T-helper 1 cell treated with Interleukin-12 subunit alpha and Interleukin-12 subunit beta and Interleukin-4 antibody, amounts not matched to agents 30 ng/mL and 1 ng/mL, for 36 hours (primary cell): ENCODE measurements around the gene KLHL1. TPM values are rescaled to one million over a fixed set of nuclear protein-coding genes. Genes with fewer than 3 reads are reported as not detected.
"Not testable (repeated sequence)": the region's sequence is repeated elsewhere in the genome, so short reads cannot be mapped to it uniquely, and the experiment has no call there.

Source experiments
- intact Hi-C: fragments of 100-400 bp; cut with micrococcal nuclease; formaldehyde crosslinking; loops from one replicate; pipeline ENCODE4 v1.15.1; 2024
- total RNA-seq: library from RNA; stranded (reverse); gene quantifications from 2 replicates; pipeline ENCODE4 v1.2.3, GENCODE V29; 2022

Gene KLHL1, protein sequence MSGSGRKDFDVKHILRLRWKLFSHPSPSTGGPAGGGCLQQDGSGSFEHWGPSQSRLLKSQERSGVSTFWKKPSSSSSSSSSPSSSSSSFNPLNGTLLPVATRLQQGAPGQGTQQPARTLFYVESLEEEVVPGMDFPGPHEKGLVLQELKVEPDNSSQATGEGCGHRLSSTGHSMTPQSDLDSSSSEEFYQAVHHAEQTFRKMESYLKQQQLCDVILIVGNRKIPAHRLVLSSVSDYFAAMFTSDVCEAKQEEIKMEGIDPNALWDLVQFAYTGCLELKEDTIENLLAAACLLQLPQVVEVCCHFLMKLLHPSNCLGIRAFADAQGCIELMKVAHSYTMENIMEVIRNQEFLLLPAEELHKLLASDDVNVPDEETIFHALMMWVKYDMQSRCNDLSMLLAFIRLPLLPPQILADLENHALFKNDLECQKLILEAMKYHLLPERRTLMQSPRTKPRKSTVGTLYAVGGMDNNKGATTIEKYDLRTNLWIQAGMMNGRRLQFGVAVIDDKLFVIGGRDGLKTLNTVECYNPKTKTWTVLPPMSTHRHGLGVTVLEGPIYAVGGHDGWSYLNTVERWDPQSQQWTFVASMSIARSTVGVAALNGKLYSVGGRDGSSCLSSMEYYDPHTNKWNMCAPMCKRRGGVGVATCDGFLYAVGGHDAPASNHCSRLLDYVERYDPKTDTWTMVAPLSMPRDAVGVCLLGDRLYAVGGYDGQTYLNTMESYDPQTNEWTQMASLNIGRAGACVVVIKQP
- total RNA-seq = not detected in 2 replicates

DNA sequence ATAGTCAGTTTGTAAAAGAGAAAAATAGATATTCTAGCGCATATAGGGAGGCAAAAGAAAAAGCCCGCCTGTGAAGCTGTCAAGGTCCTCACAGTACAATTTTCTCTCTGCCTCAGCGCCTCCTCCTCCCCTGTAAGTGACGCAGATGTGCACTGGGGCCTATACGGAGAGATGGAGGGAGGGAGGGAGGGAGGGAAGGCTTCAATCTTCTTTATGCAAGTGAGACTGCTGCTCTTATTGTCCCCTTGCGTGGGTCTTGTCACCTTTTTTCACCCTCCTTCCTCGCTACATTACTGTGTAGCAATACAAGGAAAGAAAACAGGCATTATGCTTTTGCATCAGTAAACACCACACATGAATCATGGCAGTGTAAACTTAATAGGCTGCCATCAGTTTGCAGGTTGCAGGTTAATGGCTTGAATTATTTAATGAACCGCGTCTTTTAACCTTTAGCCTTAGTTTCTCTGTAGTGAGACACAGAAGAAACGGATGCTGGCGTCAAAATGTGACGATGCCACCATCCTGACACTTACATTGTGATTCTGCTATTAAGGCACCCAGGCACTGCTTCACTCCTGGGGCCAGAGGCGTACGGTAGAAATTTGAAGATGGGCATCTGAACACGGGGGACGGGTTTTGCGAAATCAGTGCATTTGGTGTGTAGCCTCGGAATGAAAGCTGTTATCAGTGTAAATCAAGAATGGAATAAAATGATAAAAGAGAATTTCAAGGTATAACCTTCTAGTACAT is at the start of gene KLHL1:
Gene KLHL1, minus strand, starts transcription at position 97 of the 750 bp plus-strand sequence. CDS start 753 bp downstream, outside the sequence.
- intact Hi-C loops = no loop called here

DNA sequence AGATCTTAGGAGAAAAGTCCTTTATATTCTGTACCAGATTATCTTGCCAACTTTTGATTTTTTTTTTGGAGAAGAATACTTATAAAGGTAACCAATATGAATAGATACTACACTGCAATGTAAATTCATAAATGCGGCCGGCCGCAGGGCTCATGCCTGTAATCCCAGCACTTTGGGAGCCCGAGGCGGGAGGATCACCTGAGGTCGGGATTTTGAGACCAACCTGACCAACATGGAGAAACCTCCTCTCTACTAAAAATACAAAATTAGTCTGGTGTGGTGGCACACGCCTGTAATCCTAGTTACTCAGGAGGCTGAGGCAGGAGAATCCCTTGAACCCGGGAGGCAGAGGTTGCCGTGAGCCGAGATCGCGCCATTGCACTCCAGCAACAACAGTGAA is 34.4 kb upstream of the KLHL1 start:
- intact Hi-C loops = not testable (repeated sequence)

DNA sequence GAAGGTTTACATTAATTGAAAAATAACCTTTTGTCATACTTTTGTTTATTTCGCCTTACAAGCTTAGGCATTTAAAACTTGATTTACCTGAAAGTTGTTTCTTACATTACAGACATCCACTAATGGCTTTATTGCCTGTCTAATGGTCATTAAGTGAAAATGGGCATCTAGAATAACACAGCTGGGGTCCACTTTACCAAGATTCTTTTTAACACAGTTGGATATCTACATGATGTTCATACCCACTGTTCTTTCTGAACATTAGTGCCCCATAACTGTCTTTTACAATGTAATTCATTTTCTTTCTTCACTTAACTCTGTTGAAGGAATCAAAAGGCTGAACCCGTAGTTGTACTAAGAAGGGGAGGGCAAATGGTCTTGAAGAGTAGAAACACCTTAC is 19.8 kb upstream of the KLHL1 start:
- intact Hi-C loops = no loop called here

DNA sequence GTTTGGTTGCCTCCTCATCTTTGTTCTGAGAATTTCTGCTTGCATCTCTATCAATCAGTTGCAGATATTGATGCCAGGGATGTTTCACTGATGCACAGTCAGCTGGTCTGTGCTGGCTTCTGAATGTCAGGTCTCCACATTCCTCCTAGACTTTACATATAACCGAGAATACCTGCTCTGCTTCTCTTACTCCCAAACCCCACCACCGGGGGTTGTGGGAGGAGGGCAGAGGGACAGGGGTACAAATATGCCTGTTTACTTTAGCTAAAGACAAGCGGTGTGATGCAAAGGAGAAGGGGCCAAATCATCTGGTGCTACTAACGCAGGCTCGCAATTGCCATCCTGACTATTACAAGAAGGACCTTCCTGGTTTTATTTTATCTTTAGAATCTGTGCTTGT is 17.4 kb upstream of the KLHL1 start:
- intact Hi-C loops = no loop called here

DNA sequence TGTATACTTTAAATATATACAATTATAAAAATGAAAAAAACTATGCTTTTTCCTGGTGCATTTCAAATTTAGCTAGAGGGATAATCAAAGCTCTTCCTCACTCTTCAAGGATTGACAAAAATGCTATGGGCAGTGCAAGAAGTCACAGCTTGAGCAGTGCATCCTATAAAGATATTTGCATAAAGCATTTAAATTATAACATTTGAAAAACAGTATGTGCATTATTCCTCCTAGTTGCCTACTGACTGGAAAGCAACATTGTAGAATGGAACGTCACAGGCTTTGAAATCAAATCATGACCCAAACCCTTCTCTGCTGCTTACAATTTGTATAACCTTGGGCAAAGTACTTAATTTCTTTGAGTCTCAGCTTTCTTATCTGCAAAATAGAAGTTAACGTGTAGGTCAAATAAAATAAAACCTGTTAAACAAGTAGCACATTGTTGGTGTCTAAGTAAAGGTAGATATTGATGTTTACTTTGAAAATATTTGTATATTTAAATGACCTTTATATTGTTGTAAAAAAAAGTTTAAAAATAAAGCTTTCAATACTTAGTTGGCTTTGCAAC is 9.2 kb upstream of the KLHL1 start:
- intact Hi-C loops = no loop called here

DNA sequence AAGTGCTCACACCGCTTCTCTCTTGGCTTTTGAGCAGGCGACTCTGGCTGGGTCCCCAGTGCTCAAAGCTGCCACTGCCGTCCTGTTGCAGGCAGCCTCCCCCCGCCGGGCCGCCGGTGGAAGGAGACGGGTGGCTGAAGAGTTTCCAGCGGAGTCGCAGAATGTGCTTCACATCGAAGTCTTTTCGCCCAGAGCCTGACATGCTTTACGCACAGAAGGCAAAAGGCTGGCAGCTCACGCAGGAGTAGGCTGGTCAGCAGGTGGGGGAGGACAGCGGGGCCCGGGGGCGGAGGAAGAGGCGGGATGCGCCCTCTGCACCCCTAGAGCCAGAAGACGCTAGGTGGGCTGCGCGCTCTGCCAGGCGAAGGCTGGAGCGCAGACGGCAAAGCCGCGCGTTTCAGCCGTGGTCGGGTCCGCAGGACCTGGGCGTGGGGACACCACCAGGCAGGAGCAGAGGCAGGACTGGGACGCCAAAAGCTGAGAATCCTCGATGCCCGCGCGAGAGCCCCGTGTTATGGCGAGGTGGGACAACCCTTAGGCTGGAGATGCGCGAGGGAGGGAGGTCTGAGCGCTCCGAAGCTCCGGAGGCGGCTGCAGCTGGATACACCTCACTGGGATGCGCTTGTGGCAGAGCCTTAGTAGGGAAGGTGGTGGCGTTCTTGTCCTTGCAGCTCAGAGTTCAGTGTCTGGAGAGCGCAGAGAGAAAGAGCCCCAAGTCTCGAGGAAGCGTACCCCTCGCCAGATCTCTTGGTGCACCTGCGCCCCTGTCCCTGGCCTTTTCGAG is 562 bp downstream of the KLHL1 start, which contains the start of gene ATXN8OS:
Gene ATXN8OS, plus strand, starts transcription at position 329 of the 784 bp plus-strand sequence.
- intact Hi-C loops = no loop called here

DNA sequence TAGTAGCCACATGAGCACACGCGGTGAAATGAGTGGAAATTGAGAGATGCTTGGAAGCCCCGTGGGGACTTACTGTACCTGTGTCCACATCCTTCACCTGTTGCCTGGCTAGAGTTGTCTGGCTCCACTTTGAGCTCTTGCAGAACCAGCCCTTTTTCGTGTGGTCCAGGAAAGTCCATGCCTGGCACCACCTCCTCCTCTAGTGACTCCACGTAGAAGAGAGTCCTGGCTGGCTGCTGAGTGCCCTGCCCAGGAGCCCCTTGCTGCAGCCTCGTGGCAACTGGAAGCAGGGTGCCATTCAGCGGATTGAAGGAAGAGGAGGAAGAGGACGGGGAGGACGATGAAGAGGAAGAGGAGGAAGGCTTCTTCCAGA is 1.1 kb downstream of the KLHL1 start:
- intact Hi-C loops = no loop called here

DNA sequence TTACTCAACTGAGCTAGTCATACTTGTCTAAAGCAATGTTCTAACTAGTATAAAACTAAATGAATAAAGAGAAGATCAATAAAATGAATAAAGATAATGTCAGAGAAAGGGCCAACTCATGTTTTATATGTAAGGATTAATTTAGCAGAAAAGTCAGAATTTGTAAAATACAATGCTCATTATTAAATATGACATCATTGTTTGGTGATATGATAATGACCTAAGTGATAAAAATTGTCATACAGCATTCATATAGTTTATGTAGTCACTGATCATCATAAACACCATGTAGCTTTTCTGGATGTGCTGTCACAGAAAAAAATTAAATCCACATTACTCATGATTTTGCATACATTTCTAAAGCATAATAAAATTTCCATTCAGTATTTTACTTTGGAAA is 3.8 kb downstream of the KLHL1 start:
- intact Hi-C loops = no loop called here

DNA sequence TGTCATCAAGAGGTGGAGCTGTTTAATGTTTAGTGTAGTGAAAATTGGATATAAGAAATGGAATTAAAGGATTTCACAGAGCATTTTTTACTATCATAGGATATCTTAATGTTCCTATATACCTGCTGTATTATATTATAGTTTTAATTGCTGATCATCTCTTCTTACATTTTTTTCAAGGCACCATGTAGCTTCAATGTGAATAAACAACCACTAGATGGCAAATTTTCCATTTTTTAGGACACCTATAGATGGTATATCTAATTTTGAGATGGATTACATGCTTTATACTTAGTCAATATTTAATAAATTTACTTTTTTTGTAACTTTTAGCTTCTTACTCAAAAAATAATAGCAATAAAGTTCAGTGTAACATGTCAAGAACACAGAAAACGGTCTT is 9.6 kb downstream of the KLHL1 start:
- intact Hi-C loops = loop anchor here (5.0 kb wide), 1 partner anchor 469 kb away; no protein-coding TSS in a partner anchor

DNA sequence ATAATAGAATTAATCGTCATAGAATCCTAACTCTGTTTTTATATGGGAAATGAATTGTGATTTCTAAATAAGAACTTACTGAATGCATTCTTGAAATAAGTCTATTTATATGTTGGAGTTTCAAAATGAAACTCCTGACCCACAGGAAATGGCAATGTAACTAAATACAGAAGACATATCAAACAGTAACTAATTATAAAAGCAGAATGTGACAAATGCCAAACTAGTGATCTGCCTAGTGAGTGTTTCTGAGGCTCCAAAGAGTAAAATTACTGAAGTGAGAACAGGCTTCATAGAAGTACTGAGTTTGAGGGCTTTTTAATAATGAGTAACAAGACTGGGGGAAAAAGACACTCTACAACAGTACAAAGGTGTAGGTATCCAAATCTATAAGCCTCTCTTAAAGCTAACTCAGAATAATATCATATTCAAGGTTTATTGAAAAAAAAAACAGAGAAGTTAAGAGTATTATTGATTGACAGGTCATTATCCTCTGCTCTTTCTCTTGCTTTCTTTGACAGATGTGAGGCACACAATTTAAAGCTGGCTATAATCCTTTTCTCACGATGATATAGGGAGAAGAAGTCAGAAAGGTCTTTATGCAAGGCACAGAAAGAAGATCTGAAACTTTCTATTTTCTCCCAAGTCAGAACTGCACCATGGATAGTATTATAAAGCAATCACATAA is 18.1 kb downstream of the KLHL1 start:
- intact Hi-C loops = no loop called here

DNA sequence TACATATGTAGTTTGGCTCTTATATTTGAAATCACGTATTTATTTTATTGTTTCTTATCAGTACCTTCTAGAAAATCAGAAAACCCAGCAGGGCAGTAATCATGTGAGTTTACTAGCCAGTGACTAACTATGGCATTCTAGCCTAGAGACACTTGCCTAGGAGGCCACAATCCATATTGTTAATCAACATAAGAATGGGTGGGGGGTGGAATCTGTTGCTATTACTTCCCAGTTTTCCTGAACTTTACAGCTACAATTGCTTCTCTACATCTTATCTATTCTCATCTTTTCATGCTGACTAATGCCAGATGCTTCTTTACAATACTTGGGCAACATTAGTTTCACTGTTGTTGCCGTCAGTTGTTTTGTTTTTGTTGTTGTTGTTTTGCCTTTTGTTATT is 19.3 kb downstream of the KLHL1 start:
- intact Hi-C loops = no loop called here

DNA sequence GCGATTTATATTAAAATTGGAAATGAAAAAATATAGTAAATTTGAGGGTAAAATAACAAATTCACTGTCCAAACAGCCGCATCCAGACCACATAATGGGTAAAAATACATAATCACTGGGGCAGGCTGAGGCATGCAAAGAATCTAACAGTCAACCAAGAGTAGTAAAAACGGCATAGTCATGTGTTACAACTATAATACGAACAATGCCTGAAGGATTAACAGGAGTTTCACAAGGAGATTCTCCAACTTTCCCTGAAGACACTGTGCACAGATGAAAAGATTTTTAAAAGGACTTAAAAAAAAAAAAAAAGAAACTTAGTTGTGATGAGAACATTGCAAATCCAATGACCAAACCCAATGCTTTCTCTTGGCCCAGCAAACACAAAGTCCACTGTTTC is 21.0 kb downstream of the KLHL1 start:
- intact Hi-C loops = no loop called here

DNA sequence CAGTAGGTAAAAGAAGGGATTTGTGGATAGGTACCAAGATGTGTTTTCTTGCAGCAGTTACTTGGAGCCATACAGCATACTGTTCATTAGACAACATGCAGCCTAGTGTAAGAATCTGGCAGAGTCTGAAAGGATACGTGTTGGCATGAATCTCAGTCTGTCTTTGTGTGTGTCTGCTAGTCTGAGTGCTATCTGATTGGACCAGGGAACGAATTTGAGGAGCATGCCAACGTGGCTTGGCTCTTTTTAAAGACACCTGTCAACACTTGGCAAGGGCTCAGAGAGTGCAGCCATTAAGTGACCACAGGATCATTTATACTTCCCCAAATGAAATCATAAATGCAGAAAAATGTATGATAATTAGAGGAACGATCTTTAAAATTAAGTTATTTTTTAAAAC is 28.2 kb downstream of the KLHL1 start:
- intact Hi-C loops = no loop called here

DNA sequence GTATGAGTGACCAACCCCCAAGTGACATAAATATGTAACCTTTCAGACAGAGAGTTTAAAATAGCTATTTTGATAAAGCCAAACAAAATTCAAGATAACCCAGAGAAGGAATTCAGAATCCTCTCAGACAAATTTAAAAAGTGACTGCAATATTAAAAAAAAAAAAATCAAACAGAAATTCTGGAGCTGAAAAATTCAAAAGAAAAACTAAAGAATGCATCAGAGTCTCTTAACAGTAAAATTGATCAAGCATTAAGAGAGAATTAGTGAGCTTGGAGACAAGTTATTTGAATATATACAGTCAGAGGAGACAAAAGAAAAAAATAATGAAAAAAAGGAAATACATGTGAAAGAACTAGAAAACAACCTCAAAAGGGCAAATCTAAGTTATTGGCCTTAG is 53.7 kb downstream of the KLHL1 start:
- intact Hi-C loops = no loop called here

DNA sequence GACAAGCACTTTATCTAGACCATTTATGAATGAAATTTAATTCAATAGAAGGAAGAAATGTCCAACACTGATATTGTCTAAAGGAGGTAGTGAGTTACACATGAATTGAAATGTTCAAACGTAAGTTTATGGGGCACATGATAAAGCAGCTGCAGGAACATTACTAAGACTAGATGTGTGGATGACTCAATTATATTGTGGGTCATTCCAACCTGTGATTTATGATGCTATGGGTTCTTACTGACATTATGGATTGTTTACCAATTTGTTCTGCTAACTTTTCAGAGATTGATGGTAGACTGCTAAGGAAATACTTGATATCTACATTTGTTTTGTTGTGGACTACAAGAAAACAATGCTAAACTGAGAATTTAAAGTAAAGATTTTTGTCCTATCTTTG is 56.7 kb downstream of the KLHL1 start:
- intact Hi-C loops = no loop called here

DNA sequence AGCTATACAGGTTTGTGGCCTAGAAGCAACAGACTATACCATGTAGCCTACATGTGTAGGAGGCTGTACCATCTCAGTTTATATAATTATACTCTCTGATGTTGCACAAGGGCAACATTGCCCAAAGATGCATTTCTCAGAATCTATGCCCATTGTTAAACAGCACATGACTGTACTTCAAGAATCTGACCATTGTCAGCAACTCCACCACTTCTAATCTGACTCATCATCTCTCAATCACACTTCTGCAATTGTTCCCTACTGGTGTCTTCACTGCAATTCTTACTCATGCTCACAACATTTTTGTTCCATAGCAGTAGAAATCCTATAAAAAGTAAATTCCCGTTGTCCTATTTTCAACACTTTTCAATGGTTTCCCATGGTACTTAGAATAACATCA is 64.6 kb downstream of the KLHL1 start:
- intact Hi-C loops = no loop called here

DNA sequence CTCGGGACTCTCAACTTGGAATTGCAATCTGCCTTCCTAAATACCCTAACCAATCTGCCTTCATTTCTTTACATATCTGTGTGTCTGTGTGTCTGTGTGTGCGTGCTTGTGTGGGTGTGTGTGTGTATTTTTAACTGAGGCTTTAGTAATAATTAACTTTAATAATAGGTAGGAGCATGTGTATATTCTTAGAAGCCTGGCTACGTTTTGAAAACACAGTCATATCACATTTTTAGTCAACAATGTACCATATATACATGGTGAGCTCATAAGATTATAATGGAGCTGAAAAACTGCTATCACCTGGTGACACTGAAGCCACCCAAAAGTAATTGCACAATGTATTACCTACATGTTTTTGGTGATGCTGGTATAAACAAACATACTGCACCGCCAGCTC is 66.1 kb downstream of the KLHL1 start:
- intact Hi-C loops = no loop called here

DNA sequence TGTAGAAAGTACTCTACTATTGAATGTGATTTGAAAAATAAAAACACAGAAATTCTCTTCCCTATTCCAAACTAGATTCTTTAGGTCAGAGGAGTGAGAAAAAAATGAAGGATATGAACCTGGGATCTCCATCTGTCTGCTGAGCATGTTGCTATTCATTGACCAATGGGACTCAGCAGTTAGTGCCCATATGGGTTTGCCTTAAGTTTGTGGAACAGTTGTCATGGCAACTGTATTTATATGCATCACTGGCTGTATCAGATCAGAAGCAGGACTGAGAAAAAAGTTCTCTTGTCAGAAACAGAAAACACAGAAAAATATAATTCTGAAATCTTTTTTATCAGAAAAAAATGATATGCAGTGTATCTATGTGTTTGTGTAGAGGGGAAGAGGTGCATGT is 74.0 kb downstream of the KLHL1 start:
- intact Hi-C loops = no loop called here

DNA sequence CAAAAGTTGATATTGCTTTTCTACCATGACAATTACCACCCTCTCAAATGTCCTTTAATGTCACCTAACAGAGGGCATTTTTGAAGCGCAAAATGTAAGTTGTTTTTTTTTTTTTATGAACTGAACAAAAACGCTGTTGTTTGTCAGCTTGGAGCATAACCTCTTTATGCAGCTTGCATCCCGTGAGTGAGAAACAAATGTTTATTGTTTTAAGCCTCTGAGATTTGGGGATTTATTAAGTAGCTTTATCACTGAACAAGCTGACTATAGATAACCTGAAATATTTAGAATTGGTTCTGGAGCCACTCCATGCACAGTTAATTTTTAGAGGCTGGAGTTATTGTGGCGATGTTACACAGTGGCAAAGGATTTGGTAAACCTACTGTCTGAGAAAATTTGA is 80.7 kb downstream of the KLHL1 start:
- intact Hi-C loops = no loop called here

DNA sequence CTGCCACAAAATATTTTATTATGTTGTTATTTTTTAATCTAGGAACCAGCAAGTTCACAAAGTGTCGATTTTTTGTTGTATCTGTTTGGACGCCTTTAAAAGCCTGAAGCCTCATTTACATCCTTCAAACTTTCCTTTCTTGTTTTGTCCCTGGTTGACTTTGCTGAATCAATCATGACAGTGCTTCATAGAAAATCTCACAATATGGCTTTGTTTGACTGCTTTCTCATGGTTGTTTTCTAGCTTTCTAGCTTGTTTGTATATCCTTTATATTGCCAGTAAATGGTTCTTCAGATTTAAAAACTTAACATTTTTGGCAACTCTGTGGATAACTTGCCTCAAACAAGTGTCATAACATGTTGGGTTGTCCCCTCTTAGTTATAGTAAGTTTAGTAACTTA is 84.7 kb downstream of the KLHL1 start:
- intact Hi-C loops = no loop called here
